Activated T-cell treated with anti-CD3 and anti-CD28 coated beads for 48 hours (primary cell): ENCODE measurements around the gene LDHAL6B.

Experiments
- DNase-seq: peaks from one replicate; pipeline ENCODE4 v3.0.0-alpha.2; 2020; ENCODE audit warnings: low read depth

The LDHAL6B gene

DNA sequence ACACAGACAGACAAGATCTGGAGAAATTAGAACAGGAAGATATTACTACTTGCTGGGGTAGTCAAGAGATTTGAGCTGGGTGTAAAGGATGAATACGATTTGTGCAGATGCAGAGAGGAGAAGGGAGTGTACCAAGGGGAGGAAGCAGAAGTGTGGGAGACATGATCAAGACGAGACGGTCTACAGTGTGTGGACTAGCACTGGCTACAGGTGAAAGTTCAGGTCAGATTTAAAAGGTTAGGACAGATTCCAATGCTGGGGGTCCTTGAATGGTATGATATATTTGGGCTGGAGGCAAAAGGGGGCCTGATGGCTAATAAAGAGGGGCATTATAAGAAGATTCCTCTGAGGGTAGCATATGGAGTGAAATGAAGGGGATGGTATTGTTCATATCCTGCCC lies 12.1 kb downstream of the LDHAL6B start:
- DNase-seq = no peak

- no peak for DNase-seq
Observed at GRCh38 chr15:59221511-59222505, 15.2 kb downstream of the LDHAL6B start.

DNA sequence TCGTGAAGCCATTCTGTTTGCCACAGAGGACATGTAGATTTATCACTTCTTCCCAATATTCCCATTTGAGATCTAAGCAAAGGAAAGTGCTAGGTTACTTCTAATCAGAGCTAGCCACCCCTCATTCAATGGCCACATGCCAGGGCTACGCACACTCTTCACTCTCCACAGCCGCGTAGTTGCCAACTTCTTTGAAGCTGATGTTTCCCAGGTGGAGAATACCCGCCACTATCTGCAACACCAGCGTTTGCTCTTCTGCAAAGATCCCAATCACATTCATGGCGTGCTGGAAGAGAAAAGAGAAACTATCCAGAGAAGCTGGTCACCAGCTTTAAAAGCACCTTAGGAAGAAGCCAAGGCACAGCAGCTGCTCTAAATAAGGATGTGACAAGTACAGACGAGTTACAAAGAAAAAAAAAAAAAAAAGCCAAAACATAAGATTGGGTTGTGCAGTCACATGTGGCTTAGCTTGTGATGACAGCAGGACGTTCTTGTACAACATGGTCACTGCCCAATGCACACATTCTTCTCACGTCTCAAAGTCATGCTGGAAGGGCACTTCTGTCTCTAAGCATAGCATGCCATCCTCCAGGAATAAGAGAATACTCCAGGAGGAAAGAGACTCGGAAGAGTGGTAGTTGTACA lies 16.4 kb downstream of the LDHAL6B start:
- no peak for DNase-seq

DNA sequence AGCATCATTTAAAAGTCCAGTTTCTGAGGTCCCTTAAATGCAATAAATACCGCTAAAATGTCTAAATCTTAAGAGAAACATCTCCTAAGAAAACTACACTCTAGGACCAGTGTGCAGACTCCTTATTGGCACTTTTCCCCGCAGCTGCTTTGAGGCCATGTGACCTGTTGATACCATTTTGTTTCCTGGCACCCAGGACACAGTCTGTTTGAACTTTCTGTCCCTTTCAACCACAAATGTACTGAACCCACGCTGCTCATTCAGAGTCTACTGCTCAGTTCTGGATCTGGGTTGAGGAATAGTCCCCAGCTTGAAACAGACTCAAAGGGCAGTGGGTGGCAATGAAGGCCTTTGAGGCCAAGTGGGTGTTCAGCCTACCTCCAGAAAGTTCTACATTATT lies 17.1 kb downstream of the LDHAL6B start:
- DNase-seq = no peak

- no peak for DNase-seq
Observed at GRCh38 chr15:59224474-59224873, 17.8 kb downstream of the LDHAL6B start.

- DNase-seq = no peak
Observed at GRCh38 chr15:59227021-59227420, 20.4 kb downstream of the LDHAL6B start.

GRCh38 chr15:59229015-59229414 lies 22.4 kb downstream of the LDHAL6B start:
- no peak for DNase-seq

DNA sequence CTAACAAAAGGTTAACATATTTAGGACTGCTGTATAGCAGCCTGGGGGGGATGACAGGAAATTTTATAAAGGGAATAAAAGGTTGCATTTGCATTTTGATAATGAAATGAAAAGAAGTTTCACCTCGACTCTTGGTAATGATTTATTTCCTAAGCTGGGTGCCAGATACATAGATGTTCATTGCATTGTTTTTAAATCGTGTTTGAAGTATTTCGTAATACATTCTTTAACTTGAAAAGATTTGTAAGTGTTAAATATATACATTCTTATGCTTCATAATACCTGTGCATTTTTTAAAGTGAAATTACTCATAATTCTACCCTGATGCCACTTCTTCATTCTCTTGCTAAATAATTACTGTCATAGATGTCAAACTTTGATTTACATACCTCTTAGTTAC lies 22.8 kb downstream of the LDHAL6B start:
- no peak for DNase-seq

DNA sequence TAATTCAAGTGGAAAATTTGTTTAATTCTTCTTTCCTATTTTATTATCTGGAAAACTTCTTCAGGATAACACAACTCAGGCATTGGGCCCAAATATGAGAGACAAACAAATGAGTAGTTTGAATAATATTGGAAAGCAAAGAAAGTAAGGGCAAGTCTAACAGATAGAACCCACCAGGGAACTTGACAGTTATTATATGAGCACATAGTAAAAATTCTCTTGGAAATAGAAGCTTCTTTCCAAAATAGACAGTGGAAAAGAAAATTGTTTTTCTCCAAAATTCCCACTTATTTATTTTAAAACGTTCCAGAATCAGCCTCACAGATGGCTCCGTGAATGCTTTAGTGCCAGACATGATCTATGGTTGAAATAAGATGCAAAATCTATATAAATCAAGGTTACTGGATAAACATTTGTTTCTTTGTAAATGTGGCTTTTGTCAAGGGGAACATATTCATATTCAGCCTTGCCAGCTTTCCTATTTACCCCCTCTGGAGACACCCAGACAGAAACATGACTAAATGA lies 23.9 kb downstream of the LDHAL6B start:
- no peak for DNase-seq

- DNase-seq = no peak
Observed at GRCh38 chr15:59232476-59232875, 25.8 kb downstream of the LDHAL6B start.

- no peak for DNase-seq
Observed at GRCh38 chr15:59236394-59236793, 29.8 kb downstream of the LDHAL6B start.

- no peak for DNase-seq
Observed at GRCh38 chr15:59237119-59237855, 30.6 kb downstream of the LDHAL6B start.

DNA sequence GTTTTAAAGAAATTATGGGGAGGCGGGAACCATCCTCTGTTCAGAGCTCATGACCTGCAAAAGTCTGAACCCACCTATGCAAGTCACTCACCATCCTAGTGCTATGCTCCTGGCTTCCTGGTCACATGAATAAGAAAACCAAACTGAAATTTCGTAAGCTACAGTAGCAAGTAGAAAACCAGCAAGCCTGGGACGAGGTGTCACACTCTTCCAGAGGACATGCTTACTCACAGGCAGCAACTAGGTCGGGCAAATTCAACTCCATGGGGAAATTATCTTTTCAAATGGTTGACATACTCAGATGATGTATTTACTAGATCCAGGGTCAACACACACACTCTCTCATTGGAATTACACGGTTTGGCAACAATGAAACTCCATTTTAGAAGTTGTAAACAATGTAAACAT lies 31.3 kb downstream of the LDHAL6B start:
- DNase-seq = no peak

DNA sequence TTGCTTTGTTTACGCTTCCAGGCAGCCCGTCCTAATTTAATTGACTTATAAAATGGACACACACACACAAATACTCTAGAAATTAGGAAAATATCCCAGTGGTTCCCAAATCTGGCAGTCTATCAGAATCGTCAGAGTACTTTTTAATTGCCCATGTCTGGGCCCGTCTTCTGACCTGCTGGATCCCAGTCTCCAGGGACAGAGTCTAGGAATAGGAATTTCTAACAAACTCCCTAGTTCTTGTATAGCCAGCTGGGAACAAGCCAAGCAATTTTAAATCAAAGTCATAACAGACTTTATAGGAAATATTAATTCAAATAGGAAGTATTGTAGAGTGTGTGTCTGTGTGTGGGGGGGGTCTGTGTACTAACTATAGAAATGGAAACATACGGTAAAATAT lies 33.4 kb downstream of the LDHAL6B start:
- no peak for DNase-seq

GRCh38 chr15:59242649-59243048 lies 36.0 kb downstream of the LDHAL6B start:
- no peak for DNase-seq

DNA sequence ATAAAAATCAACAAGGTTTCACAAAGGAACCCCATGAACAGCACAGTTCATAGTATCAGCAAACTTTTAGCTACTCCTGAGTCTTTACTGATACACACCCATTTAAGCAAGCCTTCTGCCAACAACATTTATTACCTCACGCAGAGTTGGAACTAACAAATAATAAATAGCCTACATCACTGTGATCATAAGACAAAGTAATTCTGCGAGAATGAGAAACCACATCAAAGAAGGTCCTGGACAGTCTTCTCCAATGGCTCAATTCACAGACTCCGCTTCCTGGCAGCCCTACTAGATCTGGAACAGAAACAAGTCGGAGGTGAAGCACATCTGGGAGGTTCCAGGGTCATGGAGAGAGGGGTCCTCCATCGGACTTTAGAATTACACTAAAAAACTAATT lies 37.0 kb downstream of the LDHAL6B start:
- no peak for DNase-seq

- no peak for DNase-seq
Observed at GRCh38 chr15:59244337-59244736, 37.7 kb downstream of the LDHAL6B start.

DNA sequence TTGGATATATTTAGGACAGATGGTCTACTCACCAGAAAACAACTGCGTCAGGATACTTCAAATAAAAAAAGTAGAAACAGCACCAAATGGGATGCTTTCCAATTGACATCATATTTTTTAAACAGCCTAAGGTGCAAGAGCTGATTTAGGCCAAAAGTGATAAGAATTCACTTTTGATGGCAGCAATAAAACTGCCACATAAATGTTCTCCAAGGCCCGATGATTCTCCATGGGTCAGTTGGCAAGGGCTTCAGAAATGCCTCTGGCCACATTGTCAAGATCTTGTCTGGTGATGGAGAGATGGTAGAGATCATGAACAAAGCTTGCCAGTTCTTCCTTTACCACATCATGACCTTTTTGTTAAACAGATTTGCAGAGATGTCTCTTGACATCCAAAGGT lies 38.9 kb downstream of the LDHAL6B start:
- no peak for DNase-seq

- peak; percentile 21 for DNase-seq
Observed at GRCh38 chr15:59247364-59247763, 40.7 kb downstream of the LDHAL6B start.

- no peak for DNase-seq
Observed at GRCh38 chr15:59249816-59250215, 43.2 kb downstream of the LDHAL6B start.

DNA sequence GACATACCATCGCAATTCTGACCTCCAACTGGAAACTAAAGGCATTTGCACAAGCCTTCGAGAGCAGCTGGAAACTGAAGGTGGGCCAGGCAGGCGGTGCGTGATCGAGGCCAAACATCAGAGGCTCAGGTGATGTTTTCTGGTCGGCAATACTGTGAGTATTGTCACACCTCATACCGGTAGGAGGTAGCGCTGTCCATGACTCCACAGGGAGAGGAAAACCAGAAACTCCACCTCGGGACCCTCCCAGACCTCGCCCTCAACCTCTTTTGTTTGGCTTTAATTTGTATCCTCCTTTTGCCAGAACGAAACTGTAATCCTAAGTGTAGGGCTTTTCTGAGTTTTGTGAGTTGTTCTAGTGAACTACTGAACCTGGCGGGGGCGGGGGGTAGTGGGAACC lies 43.6 kb downstream of the LDHAL6B start:
- DNase-seq = no peak
